GM18526 (cell line): ENCODE results near the gene SLC25A22.

ENCODE experiments used
- POLR2A ChIP-seq: IDR thresholded peaks from 3 replicates; pipeline ENCODE4 v1.6.1; 2011; ENCODE audit not compliant: insufficient read length; ENCODE audit errors: extremely low read depth

Gene SLC25A22

DNA sequence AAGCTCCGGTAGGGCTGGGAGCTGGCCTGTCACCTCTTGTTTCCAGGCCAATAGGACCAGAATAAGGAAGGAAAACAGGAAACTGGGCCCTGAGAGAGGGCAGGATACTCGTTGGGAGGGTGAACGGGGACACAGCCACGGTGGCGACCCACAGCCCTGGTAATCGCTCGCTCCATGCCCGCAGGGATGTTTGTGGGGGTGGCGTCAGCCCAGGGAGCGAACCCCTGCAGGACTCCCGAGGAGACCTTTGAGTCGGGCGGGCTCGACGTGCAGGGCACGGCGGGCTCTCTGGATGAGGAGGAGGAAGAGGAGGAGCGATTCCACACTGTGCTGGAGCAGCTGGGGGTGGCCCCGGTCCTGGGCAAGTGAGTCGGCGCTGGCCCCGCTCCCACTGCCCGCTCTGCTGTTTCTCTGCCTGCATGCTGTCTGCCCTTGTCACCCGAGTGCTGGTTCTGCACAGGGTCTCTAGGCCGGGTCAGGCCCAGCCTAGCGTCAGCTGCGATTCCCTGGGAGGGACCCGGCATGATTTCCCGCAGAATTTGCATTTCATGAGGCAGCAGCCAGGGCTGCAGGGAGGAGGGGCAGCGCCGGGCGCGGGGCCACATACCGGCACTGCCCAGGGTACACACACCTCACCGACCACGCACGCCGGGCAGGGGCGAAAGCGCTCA lies 31.2 kb upstream of the SLC25A22 start:
- TF ChIP-seq POLR2A = no peak

DNA sequence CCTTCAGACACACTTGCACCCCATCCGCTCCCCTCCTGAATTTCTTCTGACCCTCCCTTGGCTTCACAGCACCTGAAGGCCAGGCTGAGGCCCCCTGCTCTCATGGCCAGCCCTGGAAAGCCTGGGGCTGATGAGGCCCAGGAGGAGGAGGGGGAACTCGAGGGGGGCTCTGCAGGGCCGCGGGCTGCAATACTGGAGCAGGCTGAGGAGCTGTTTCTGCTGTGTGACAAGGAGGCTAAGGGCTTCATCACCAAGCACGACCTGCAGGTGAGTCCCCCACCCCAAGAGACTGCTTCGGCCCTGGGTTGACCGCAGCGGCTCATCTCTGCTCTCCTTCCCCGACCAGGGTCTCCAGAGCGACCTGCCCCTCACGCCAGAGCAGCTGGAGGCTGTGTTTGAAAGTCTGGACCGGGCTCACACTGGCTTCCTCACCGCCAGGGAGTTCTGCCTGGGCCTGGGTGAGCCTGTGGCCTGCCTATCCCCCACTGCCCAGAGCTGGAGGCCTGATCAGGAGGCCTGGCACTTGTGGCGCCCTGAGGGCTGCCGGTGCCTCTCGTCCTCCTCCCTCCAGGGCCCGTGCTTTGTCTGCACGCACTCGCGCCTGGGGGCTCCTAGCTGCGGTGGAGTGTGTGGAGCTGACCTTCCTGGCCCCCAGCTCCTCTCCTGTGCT lies 30.6 kb upstream of the SLC25A22 start:
- TF ChIP-seq POLR2A = no peak

DNA sequence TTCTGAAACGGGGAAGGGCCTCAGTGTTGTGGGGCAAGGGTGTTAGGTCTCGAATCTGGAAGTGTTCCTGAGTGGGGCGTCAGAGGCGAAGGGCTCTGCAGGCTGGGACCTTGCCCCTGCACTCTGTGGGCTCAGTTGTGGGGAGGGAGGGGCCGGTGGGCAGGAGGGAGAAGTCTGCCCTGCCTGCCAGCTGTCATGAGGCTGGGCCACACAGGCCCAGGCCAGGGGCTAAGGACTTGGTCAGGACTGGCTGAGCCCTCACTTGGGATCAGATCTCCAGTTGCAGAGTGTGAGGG lies 29.8 kb upstream of the SLC25A22 start, which contains the start of gene CRACR2B:
Gene CRACR2B, plus strand, starts transcription at position 23 of the 296 bp plus-strand sequence. CDS start 689 bp downstream, outside the sequence.
- TF ChIP-seq POLR2A = no peak

DNA sequence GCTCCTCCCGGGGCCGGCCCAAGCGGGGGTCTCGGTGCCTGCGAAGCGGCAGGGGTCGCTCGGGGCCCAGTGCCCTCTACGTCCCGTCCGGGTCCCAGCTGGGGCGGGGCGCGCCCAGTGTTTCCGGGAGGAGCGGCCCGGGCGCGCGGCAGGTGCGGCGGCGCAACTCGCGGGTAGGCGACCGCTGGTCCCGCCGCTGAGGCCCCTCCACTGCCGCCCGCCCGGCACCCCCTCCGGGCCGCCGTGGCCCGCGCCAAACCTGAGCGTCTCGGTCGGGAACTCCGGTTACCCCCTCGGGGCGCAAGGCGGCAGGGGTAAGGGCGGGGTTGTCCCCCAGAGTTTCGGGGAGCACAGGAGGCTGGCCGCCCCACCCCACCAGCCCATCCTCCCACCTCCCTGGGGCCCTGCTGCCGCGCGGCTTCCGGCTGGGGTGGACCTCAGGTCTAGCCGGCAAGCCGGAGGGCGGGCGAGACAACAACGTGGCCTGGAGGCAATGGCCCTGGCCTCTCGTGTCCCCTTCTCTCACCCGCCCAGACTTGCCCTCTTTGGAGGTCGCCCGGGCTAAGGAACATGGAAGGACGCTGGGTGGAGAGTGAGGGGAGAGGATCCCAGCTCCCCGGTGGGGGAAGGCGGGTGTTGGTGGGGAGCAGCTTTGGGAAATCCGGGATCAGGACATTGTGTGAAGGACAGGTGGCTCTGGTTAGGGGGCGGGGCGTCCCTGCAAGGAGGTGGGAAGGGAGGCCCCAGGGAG lies 29.2 kb upstream of the SLC25A22 start:
- no peak for TF ChIP-seq POLR2A

DNA sequence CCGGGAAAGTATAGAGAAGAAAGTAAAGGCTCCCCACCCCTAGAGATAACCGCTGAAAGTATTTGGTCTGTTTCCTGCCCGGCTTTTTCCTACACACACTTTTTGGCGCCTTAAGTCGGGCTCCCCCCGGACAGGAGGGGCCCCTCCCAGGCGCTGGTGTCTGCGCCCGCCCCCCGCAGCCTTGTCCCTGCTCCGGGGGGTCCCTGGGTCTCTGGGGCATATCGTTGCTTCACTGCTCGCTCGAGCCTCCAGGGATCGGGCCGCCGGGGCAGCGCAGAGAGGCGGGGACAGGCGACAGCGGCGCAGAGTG lies 28.7 kb upstream of the SLC25A22 start:
- no peak for TF ChIP-seq POLR2A

DNA sequence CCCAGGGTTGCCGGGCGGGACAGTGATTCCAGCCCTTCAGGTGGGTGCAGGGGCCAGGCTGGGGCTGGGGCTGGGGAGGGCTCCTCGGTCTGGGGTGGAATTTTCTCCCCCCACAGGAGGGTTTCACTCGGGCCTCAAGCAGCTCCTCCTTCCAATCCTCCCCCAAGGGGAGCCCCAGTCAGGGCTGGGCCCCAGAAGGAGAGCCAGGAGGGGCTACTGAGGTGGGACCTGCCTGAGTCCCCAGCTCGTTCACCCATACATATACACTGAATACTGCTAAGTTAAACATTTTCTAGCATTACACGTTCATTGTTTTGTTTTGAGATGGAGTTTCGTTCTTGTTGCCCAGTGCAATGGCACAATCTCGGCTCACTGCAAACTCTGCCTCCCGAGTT lies 28.1 kb upstream of the SLC25A22 start:
- no peak for TF ChIP-seq POLR2A

DNA sequence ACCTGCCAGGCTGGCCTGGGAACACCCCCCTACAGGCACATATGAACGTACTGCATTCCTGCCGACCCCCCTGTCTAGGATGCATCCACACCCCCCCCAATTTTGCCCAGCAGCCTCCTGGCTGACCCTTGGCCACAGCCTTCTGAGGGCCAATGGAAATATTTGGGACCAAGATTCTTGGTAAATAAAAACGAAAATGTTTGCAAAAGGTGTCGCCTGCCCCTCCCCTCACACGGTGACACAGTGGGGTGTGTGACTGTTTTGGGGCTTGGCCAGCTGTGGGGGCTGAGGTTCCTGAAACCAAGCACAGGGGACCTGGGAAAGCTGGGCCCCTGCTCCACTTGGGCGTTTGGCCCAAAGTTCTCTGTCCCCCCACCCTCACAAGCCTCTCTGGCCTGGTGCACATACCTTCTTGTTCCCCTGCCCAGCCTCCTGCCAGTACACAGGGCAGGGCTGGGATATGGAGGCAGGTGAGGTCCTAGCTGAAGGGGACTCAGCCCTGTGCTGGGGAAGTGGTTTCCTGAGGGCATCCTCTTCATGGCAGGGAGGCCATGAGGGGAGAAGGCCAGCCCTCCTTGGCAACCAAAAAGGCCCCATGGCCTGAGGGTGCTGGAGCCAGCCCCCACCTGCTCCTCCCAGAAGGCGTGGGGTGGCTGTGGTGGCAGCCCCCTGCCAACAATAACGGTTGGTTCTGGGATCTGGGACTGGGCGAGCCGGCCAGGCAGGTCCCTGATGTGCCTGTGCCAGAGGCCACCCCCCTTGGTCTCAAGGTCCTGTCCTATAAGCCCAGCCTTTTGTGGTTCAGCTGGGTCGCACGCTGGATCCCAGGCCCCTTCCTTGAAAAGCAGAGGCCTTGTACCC lies 27.5 kb upstream of the SLC25A22 start:
- TF ChIP-seq POLR2A = no peak

DNA sequence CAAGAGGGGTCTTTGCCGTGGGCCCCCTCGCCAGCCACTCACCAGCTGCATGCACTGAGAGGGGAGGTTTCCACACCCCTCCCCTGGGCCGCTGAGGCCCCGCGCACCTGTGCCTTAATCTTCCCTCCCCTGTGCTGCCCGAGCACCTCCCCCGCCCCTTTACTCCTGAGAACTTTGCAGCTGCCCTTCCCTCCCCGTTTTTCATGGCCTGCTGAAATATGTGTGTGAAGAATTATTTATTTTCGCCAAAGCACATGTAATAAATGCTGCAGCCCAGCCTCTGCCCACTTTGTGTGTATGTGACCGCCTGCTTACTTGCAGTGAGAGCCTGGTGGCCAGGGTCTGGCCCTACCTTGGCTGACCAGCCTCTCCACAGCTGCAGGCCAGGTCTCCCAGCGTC lies 26.9 kb upstream of the SLC25A22 start:
- no peak for TF ChIP-seq POLR2A

DNA sequence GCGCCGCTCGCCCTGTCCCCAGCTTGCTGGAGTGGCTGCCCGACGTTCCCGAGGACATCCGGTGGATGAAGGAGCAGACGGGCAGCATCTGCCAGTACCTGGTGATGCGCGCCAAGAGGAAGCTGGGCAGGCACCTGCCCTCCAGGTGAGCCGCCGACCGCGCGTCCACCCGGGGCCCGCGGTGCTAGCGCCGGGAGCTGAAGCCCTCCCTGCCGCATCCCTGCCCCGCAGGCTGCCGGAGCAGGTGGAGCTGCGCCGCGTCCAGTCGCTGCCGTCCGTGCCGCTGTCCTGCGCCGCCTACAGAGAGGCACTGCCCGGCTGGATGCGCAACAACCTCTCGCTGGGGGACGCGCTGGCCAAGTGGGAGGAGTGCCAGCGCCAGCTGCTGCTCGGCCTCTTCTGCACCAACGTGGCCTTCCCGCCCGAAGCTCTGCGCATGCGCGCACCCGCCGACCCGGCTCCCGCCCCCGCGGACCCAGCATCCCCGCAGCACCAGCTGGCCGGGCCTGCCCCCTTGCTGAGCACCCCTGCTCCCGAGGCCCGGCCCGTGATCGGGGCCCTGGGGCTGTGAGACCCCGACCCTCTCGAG lies 26.3 kb upstream of the SLC25A22 start:
- no peak for TF ChIP-seq POLR2A

DNA sequence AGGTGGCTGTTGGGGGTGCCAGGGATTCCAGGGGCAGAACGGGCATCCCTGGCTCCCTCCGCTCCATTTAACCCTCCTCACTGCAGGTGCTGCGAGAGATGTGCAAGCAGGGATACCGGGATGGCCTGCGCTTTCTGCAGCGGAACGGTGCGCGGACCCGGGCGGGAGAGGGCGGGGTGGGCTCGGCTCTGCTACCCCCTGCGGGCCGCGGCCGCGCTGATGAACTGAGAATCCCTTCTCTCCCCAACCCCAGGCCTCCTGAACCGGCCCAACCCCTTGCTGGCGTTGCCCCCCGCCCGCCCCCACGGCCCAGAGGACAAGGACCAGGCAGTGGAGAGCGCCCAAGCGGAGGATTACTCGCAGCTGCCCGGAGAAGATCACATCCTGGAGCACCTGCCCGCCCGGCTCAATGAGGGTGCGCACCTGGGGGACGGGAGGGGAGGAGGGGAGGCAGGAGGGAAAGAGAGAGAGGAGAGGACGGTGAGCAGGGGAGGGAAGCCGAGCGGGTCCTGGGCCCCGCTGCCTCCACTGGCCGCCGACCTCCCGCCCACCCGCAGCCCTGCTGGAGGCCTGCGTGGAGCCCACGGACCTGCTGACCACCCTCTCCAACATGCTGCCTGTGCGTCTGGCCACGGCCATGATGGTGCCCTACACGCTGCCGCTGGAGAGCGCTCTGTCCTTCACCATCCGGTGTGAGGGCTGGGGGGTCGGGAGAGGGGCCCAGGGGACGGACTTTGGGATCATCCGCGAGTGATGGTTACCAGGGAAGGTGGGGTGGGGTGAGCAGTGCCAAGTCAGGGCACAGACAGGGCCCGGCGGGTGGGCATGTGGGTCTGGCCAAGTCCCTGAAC lies 25.6 kb upstream of the SLC25A22 start:
- TF ChIP-seq POLR2A = no peak

DNA sequence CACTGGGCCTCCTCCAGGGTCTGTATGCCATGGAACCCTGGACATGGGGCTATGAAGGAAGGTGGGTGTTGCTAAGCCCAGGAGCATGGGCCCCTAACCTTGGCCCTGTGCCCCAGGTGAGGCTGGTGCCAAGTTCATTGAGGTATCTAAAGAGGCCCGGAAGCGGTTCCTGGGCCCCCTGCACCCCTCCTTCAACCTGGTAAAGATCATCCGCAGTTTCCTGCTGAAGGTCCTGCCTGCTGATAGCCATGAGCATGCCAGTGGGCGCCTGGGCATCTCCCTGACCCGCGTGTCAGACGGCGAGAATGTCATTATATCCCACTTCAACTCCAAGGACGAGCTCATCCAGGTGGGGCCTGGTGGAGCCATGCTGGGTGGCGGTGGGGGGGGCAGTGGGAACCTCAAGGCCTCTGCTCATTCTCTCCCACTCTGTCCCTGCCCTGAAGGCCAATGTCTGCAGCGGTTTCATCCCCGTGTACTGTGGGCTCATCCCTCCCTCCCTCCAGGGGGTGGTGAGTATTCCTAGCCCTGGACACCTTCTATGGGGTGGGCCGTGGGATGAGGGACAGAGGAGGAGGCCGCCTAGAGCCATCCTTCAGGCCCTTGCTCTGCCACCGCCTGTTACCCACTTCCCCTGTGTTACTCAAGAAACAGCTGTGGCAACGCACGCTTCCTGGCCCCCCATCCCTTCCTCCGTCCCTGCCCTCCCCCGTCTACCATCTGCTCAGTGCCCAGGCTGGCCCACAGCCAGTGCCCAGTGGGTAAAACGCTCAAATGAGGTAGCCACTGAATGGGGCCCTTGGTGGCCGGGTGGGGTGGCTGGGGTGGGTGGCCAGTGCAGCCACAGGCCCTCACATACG lies 23.7 kb upstream of the SLC25A22 start:
- no peak for TF ChIP-seq POLR2A

DNA sequence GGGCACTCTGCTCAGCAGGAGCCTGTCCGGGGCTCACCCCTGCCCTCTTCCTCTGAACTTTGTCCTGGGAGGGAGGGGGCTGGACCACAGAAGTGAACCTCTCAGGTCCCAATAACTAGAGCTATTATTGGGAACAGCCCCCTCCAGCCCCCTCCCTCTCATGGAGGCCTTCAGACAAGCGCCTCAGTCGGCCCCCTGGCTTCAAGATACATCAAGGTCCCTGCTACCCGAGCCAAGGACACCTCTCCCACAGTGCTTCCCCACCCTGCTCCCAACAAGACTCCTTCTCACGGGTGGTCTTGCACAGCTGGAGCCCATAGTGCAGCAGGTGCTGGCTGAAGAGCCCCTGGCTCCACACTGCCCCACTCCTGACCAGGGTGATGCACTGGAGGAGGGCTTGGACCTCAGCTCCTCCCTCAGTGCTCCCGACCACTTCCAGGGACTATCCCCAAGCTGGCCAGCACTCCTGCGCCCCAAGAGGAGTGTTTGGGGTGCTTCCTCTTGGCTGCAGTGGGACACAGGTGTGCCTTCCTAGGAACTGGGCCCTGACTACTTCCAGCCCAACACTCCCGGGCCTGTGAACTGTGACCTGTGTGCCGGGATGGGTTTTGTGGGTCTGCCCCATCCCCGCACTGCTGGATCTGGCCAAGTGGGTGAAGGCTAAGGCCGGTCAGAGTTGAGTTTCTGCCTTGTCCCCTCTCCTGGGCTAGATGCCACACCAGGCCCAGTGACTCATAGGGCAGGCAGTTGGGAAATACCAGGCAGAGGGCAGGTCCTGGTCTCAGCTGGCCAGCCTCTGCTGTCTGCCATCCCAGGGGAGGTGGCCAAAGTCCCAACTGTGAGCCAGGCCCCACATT lies 22.8 kb upstream of the SLC25A22 start:
- no peak for TF ChIP-seq POLR2A
